GM19238 (cell line): ENCODE results near the gene LPP.

Experiments
- DNase-seq: peaks from one replicate; pipeline ENCODE4 v3.0.0; 2011; ENCODE audit warnings: low spot score; ENCODE audit not compliant: insufficient read length

Gene LPP

GRCh38 chr3:188168648-188169047, 14.7 kb downstream of the LPP start:
- no peak for DNase-seq

GRCh38 chr3:188169830-188170455, 16.0 kb downstream of the LPP start:
- DNase-seq, result no peak

- no peak for DNase-seq
Measured at GRCh38 chr3:188170461-188171459, 16.8 kb downstream of the LPP start.

- no peak for DNase-seq
Measured at GRCh38 chr3:188171682-188172467, 17.9 kb downstream of the LPP start.

GRCh38 chr3:188174317-188175044, 20.5 kb downstream of the LPP start:
- no peak for DNase-seq

GRCh38 chr3:188176476-188176875, 22.5 kb downstream of the LPP start:
- no peak for DNase-seq

- no peak for DNase-seq
Measured at GRCh38 chr3:188176884-188177283, 22.9 kb downstream of the LPP start.

- DNase-seq, result no peak
Measured at GRCh38 chr3:188177721-188178120, 23.8 kb downstream of the LPP start.

GRCh38 chr3:188178293-188178936, 24.5 kb downstream of the LPP start:
- DNase-seq, result no peak

- no peak for DNase-seq
Measured at GRCh38 chr3:188179006-188179966, 25.3 kb downstream of the LPP start.

- no peak for DNase-seq
Measured at GRCh38 chr3:188180114-188180513, 26.2 kb downstream of the LPP start.

- no peak for DNase-seq
Measured at GRCh38 chr3:188183452-188183851, 29.5 kb downstream of the LPP start.

GRCh38 chr3:188184160-188184559, 30.2 kb downstream of the LPP start:
- DNase-seq, result no peak

- no peak for DNase-seq
Measured at GRCh38 chr3:188184649-188185048, 30.7 kb downstream of the LPP start.

GRCh38 chr3:188185717-188186251, 31.8 kb downstream of the LPP start:
- no peak for DNase-seq

GRCh38 chr3:188187053-188187452, 33.1 kb downstream of the LPP start:
- no peak for DNase-seq

- DNase-seq, result no peak
Measured at GRCh38 chr3:188188911-188189310, 35.0 kb downstream of the LPP start.

GRCh38 chr3:188191460-188191859, 37.5 kb downstream of the LPP start:
- no peak for DNase-seq

GRCh38 chr3:188192034-188192433, 38.1 kb downstream of the LPP start:
- DNase-seq, result no peak
